Neural cell (in vitro differentiated cells): ENCODE results near the gene CALR.

Source experiments
- SMC3 ChIP-seq: fragments of 450-650 bp; conservative IDR thresholded peaks from 2 replicates; pipeline ENCODE4 v1.6.1; 2014; ENCODE audit warnings: antibody characterized with exemption, mild to moderate bottlenecking, moderate library complexity; ENCODE audit not compliant: poor library complexity
- TF ChIP-seq, protein P1 (sequence below): fragments of 450-650 bp; IDR thresholded peaks from 2 replicates; pipeline ENCODE4 v1.5.1; 2014; ENCODE audit warnings: antibody characterized with exemption, mild to moderate bottlenecking, moderate library complexity; ENCODE audit not compliant: poor library complexity, severe bottlenecking

DNA sequence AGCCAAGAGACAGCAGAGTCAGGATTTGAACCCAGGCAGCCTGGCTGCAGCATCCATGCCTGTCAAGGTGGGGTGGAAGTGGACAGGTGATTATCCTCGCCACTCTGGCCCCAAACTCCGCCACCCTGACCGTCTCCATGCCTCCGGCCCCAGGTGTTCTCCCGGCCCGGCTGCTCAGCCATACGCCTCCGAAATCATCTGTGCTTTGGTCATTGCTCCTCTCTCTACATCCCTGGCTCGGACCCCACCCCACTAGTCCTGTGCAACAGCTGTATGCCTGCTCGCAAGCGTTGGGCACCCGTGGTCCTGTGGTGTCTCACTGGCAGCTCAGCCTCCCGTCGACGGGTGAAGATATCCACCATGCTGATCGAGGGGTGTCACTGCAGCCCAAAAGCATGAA, 34.8 kb downstream of the CALR start:
- no peak for TF ChIP-seq SMC3
- TF ChIP-seq, protein P1, sequence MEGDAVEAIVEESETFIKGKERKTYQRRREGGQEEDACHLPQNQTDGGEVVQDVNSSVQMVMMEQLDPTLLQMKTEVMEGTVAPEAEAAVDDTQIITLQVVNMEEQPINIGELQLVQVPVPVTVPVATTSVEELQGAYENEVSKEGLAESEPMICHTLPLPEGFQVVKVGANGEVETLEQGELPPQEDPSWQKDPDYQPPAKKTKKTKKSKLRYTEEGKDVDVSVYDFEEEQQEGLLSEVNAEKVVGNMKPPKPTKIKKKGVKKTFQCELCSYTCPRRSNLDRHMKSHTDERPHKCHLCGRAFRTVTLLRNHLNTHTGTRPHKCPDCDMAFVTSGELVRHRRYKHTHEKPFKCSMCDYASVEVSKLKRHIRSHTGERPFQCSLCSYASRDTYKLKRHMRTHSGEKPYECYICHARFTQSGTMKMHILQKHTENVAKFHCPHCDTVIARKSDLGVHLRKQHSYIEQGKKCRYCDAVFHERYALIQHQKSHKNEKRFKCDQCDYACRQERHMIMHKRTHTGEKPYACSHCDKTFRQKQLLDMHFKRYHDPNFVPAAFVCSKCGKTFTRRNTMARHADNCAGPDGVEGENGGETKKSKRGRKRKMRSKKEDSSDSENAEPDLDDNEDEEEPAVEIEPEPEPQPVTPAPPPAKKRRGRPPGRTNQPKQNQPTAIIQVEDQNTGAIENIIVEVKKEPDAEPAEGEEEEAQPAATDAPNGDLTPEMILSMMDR = no peak
